GM12892 (cell line): ENCODE measurements around the gene CDK5R1.
"Not testable (repeated sequence)": the region's sequence is repeated elsewhere in the genome, so short reads cannot be mapped to it uniquely, and the experiment has no call there.

Experiments
- POLR2AphosphoS5 ChIP-seq: IDR thresholded peaks from 2 replicates; pipeline ENCODE4 v1.6.1; 2011; ENCODE audit warnings: low read depth, low read length, control low read depth
- TAF1 ChIP-seq: IDR thresholded peaks from 2 replicates; pipeline ENCODE4 v1.6.1; 2011; ENCODE audit warnings: low read depth, mild to moderate bottlenecking, control low read depth, low read length, borderline replicate concordance

DNA sequence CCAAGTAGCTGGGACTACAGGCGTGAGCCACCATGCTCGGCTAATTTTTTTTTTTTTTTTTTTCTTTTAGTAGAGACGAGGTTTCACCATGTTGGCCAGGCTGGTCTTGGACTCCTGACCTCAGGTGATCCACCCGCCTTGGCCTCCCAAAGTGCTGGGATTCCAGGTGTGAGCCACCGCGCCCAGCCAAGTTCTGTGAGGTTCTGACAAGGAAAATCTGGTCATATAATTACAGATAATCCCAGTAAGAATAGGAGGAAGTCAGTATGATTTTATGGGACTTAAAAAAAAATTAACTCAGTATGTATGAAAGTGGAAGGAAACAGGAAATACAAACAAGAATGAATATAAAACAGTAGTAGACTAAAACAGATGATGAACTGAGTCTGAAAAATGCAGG lies 36.4 kb upstream of the CDK5R1 start:
- TF ChIP-seq POLR2AphosphoS5, TAF1: not testable (repeated sequence)
